GM19438 (cell line): ENCODE measurements around the gene RBM12.

Experiments used
- ATAC-seq: cut with Tn5 transposase; IDR thresholded peaks from one replicate; pipeline ENCODE4 v1.9.1; 2021; ENCODE audit warnings: low read depth; ENCODE audit not compliant: unreplicated experiment

The RBM12 gene

GRCh38 chr20:35654415-35654814 is 10.3 kb downstream of the RBM12 start:
- ATAC-seq, result no peak

GRCh38 chr20:35653893-35654292 is 10.8 kb downstream of the RBM12 start:
- no peak for ATAC-seq

GRCh38 chr20:35653430-35653734 is 11.3 kb downstream of the RBM12 start:
- ATAC-seq, result no peak

- no peak for ATAC-seq
Observed at GRCh38 chr20:35652641-35653429, 11.9 kb downstream of the RBM12 start.

- no peak for ATAC-seq
Observed at GRCh38 chr20:35651958-35652357, 12.7 kb downstream of the RBM12 start.

- no peak for ATAC-seq
Observed at GRCh38 chr20:35650632-35651031, 14.1 kb downstream of the RBM12 start.

GRCh38 chr20:35648836-35649235 is 15.9 kb downstream of the RBM12 start:
- ATAC-seq, result no peak

GRCh38 chr20:35644806-35645205 is 19.9 kb downstream of the RBM12 start:
- no peak for ATAC-seq

GRCh38 chr20:35643045-35643444 is 21.7 kb downstream of the RBM12 start:
- ATAC-seq, result no peak

GRCh38 chr20:35641743-35642142 is 23.0 kb downstream of the RBM12 start:
- no peak for ATAC-seq

- ATAC-seq, result no peak
Observed at GRCh38 chr20:35640724-35641123, 24.0 kb downstream of the RBM12 start.

- no peak for ATAC-seq
Observed at GRCh38 chr20:35638751-35639150, 25.9 kb downstream of the RBM12 start.

GRCh38 chr20:35637276-35637675 is 27.4 kb downstream of the RBM12 start:
- ATAC-seq, result no peak

GRCh38 chr20:35636095-35636494 is 28.6 kb downstream of the RBM12 start:
- no peak for ATAC-seq

GRCh38 chr20:35635652-35636051 is 29.0 kb downstream of the RBM12 start:
- ATAC-seq, result no peak

- ATAC-seq, result no peak
Observed at GRCh38 chr20:35632539-35633115, 32.1 kb downstream of the RBM12 start.

- ATAC-seq, result no peak
Observed at GRCh38 chr20:35630636-35631035, 34.1 kb downstream of the RBM12 start.

- no peak for ATAC-seq
Observed at GRCh38 chr20:35629427-35630145, 35.1 kb downstream of the RBM12 start.

GRCh38 chr20:35627121-35627520 is 37.6 kb downstream of the RBM12 start:
- ATAC-seq, result no peak

- ATAC-seq, result no peak
Observed at GRCh38 chr20:35626386-35627001, 38.2 kb downstream of the RBM12 start.

- ATAC-seq, result no peak
Observed at GRCh38 chr20:35625584-35626385, 38.9 kb downstream of the RBM12 start.
